GM18520 (cell line): ENCODE data around the gene PLXNA1.

Experiments used
- ATAC-seq: cut with Tn5 transposase; IDR thresholded peaks from one replicate; pipeline ENCODE4 v1.9.1; 2021; ENCODE audit not compliant: unreplicated experiment

Gene PLXNA1

GRCh38 chr3:126965526-126966080 is 17.3 kb upstream of the PLXNA1 start:
- ATAC-seq: no peak

DNA sequence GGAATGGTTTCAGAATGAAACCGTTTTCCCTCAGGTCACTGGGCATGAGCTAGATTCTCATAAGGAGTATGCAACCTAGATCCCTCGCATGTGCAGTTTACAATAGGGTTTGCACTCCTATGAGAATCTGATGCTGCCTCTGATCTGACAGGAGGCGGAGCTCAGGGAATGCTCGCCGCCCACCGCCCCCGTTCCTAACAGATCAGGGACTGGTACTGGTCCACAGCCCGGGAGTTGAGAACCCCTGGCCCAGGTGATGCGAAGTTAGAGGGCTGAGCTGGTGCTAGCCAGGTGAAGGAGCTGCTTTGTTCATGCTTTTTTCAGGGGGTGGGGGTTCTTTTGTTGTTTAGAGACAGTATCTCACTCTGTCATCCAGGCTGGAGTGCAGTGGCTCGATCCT is 15.5 kb upstream of the PLXNA1 start:
- no peak for ATAC-seq

- ATAC-seq: no peak
Measured at GRCh38 chr3:126968391-126969390, 14.2 kb upstream of the PLXNA1 start.

DNA sequence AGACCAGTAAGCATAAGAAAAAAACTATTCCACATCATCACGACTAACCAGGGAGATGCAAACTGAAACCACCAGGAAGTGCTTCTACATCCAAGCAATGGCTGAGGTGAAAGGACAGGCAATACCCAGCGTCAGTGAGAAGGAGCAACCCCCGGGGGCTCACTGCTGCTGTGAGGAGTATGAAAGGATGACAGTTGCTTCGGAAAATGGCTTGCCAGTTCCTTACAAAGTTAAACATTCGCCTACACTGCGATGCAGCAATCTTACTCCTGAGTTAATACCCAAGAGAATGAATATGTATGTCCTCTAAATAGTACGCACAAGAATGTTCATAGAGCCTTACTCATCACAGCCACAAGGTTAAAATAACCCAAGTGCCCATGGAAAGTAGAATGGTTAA is 13.3 kb upstream of the PLXNA1 start:
- ATAC-seq: no peak

DNA sequence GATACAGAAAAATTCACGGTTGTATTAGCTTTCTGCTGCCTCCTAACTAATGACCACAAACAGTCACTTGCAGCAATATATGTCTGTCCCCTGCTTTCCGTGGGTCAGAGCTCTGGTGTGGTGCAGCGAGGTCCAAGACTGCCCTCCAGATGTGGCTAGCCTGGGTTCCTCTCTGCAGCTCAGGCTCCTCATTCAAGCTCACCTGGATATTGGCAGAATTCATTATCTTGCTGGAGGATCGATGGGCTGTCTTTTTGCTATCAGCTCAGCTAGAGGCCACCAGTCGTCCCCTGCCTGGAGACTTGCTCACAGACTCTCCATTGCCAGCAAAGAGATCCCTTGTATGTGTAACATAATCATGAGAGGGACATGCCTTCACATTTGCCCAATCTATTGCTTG is 12.8 kb upstream of the PLXNA1 start:
- no peak for ATAC-seq

DNA sequence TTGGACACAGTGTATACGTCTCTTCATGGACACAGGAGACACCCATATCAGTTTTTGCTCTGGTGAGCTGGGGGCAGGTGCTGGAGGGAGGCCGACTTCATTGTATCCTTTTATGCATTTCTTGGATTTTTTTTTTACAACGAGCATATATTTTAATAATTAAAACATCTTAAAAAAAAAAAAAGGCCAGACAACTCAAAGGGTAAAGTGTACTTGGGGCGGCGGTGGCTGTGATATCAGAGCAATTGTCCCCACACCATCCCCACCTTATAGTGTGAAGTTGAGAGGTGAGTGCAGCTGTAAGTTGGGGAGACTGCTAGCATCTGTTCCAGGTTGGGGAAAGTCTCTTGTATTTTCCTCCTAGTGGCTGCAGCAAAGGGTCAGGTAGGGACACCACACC is 12.0 kb upstream of the PLXNA1 start:
- no peak for ATAC-seq

DNA sequence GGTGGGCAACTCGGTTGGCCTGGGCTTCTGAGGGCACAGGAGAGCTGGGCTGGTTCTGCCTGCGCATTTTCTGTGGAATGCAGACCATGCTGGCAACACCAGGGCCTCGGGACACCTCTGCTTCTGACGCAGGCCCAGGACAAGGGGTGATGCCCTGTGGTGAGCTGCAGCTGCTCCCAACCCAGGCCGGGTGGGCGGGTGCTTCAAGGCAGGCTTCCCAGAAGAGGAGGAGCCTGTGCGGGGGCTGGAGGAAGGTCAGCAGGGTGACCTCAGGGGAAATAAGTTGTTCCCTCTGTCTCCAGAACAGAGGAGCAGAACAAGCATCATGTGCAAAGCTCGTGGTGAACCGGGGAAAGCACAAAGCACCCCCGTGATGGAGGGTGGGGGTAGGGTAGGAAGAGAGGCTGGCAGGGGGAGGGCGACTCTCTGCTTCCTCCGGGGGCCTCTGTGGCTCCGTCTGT is 11.0 kb upstream of the PLXNA1 start:
- no peak for ATAC-seq

DNA sequence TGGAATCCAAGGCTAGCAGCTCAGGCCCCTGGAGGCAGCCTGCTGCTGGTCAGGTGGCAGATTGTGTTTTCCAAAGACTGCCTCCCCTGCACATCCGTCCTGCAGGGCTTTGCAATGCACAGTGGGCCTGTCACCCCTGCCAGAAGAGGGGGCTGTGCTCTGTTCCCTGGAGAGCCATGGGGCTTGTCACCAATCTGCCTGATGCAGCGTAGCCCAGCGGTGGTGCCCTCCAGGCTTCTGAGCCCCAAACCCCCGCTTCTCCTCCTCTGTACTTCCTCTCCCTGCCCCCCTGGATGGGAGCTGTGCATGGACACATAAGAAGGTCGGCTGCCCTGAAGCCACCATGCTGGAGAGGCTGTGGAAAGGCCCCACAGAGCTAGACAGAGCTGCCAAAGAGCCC is 10.0 kb upstream of the PLXNA1 start:
- ATAC-seq: no peak

GRCh38 chr3:126973814-126974213 is 9.1 kb upstream of the PLXNA1 start:
- no peak for ATAC-seq

GRCh38 chr3:126974756-126975155 is 8.2 kb upstream of the PLXNA1 start:
- no peak for ATAC-seq

DNA sequence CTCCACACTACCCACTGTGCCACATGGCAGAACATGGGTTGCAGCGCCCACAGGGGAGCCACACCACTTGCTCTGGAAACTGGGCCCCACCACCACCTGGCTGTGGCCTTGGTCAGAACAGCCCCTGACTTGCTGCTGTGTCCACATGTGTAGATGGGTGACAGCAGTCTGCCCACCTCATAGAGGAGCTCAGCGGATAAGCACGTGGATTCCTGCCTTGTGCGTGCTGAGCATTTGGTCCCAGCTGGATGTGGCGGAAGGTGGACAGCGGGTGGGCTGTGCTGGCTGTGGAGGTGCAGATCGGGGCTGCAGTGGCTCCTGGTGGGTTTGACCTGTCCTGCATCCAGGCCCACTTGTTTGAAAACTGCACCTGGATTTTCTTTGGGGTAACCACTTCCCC is 6.0 kb upstream of the PLXNA1 start:
- no peak for ATAC-seq

DNA sequence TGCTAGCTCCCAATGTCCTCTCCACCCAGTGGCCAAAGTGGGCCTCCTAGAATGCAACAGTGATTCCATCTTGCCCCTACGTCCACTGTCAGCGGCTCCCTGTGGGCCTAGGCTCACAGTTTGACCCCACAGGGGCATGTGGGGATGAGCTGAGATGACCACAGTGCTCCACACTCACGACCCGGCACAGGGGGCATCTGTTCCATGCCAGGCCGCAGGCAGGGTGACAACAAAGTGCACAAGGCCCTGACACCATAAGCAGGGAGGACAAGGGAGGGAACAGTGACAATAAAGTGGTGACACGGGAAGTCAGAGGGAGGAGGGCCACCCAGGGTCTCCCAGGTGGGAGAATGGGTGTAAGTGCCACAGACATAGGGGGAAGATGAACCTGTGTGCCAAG is 5.1 kb upstream of the PLXNA1 start:
- no peak for ATAC-seq

- no peak for ATAC-seq
Measured at GRCh38 chr3:126978291-126978690, 4.6 kb upstream of the PLXNA1 start.

- no peak for ATAC-seq
Measured at GRCh38 chr3:126979046-126979628, 3.8 kb upstream of the PLXNA1 start.

GRCh38 chr3:126980266-126980811 is 2.6 kb upstream of the PLXNA1 start:
- no peak for ATAC-seq

DNA sequence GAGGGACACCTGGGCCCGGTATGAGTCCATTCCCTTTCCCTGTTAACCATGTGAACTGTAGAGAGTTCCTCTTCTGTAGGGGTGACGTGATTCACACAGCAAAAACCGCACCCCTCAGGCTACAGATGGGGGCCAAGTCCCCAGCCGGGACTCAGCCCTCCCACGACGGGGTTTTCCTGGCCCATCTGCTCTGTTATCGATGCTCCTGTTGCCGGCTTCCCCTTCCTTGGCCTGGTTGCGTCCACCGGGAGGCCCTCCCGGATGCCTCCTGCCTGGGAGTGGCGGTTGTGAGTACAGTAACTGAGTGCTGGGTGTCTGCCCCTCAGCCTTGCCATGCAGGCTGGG is 817 bp upstream of the PLXNA1 start:
- peak; percentile 31 for ATAC-seq

GRCh38 chr3:126983276-126983652 is 349 bp downstream of the PLXNA1 start:
- ATAC-seq: peak; percentile 6

- peak; percentile 1 for ATAC-seq
Measured at GRCh38 chr3:126983653-126984390, 907 bp downstream of the PLXNA1 start.

- no peak for ATAC-seq
Measured at GRCh38 chr3:126984391-126985131, 1.6 kb downstream of the PLXNA1 start.
